AG10803 (cell line): ENCODE data around the gene GDF7.

ENCODE experiments used
- DNase-seq: peaks from one replicate; pipeline ENCODE4 v3.0.0; 2010; ENCODE audit warnings: low read depth
- H3K4me3 ChIP-seq: 2 replicates; pipeline ENCODE4 v1.5.1; 2011; ENCODE audit warnings: mild to moderate bottlenecking, low read length, control low read depth
- TF ChIP-seq, protein P1 (sequence below): conservative IDR thresholded peaks from 2 replicates; pipeline ENCODE4 v1.5.1; 2011; ENCODE audit warnings: mild to moderate bottlenecking, low read length, control low read depth, inconsistent platforms

GDF7 gene

DNA sequence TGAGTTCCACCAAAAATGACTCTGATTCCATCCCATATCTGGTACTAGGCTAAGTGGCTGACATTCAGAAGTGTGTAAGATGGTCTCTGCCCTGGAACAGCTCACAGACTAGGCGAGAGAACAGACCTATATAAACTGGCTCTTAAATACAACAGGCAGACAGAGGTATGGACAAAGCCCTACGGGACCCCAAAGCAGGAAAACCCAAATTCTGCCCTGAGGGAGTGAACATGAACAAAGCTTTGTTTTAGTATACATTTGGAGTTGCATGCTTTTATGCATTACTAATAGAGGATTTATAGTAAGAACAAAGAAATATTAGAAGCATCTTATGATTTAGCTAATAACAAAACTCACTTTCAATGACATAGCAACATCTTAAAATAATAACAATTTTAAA lies 25.1 kb downstream of the GDF7 start:
- no peak for DNase-seq
- TF ChIP-seq, protein P1, sequence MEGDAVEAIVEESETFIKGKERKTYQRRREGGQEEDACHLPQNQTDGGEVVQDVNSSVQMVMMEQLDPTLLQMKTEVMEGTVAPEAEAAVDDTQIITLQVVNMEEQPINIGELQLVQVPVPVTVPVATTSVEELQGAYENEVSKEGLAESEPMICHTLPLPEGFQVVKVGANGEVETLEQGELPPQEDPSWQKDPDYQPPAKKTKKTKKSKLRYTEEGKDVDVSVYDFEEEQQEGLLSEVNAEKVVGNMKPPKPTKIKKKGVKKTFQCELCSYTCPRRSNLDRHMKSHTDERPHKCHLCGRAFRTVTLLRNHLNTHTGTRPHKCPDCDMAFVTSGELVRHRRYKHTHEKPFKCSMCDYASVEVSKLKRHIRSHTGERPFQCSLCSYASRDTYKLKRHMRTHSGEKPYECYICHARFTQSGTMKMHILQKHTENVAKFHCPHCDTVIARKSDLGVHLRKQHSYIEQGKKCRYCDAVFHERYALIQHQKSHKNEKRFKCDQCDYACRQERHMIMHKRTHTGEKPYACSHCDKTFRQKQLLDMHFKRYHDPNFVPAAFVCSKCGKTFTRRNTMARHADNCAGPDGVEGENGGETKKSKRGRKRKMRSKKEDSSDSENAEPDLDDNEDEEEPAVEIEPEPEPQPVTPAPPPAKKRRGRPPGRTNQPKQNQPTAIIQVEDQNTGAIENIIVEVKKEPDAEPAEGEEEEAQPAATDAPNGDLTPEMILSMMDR = no peak

GRCh38 chr2:20693317-20693716 lies 26.4 kb downstream of the GDF7 start:
- TF ChIP-seq, protein P1 = no peak
- no peak overlapping the region for H3K4me3 ChIP-seq
- DNase-seq = no peak

More for the DNA sequence above, 25.1 kb downstream of the GDF7 start:
- no peak overlapping the region for H3K4me3 ChIP-seq

DNA sequence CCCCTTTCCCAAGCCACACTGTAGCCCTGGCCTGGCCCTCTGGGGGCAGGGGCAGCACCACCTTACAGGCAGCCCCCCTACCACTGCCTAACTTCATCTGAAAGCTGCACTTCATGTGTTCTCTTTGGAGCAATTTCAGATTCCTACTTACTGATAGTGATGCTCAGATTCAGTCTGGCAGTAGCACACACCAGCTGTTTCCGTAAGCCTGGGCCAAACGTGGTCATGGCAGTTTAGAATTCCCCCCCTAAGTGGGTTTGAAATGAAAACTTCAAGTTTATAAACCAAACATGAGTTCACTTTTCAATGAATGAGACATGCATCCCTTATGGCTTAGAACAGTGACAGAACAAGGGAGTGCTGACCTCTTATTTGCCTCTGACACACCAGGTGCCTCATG lies 29.4 kb downstream of the GDF7 start:
- H3K4me3 ChIP-seq = no peak overlapping the region
- no peak for DNase-seq
- TF ChIP-seq, protein P1 = no peak

- TF ChIP-seq, protein P1 = no peak
- DNase-seq = no peak
- no peak overlapping the region for H3K4me3 ChIP-seq
Observed at GRCh38 chr2:20697322-20697934, 30.5 kb downstream of the GDF7 start.

DNA sequence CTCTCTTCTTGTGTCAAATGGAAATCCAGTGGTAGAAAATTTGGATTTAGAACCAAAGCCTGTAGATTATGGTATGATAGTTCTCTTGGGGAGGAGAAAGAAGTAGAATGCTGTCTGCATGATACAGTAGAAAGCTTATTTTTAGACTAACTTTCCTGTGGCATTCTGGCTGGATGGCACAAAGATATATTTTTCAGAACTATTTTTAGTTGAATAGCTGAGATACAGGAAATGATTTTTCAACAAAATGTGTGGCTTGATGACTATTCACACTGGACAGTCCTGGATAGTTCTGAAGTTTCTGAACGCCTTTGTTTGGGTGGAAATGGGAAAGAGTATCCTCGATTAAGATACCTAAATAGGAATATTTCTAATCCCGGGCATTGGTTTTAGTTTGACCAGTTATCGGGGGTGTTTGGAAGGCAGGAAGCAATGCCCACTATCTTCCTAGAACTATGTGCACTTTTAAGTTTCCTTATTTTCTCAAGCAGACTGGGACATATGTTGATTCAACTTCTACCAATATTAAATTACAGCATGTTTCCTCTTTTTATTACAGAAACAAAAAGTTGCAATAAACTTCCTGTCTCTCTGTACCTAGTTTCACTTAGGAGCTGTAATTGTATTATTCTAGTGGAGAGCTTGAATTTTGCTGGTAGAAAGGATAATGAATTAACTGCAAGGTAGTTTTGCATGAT lies 32.1 kb downstream of the GDF7 start:
- DNase-seq = no peak
- TF ChIP-seq, protein P1 = no peak
- no peak overlapping the region for H3K4me3 ChIP-seq

GRCh38 chr2:20702563-20702962 lies 35.6 kb downstream of the GDF7 start:
- TF ChIP-seq, protein P1 = no peak
- no peak for DNase-seq
- H3K4me3 ChIP-seq = no peak overlapping the region

DNA sequence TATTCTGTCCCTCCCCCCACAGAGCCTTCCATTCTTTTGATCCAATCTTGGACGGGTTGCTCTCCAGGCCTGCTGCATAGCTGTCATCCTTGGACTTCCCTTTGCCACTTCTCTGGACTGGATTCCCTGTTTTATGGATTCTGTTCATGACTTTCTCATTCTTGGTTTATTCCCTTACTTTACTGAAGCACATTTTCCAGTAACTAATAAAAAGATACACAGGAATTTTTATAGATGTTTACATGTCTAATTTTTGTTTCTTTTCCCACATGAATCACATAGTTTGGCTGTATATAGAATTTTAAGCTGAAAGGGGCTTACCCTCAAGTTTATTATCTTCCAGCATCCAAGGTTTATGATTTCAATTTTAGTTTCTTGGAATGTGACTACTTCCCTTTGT lies 37.9 kb downstream of the GDF7 start:
- TF ChIP-seq, protein P1 = no peak
- no peak for DNase-seq

More for the DNA sequence above, 37.9 kb downstream of the GDF7 start:
- no peak overlapping the region for H3K4me3 ChIP-seq
